Activated naive CD4-positive, alpha-beta T cell (primary cell): ENCODE measurements around the gene KIRREL1.

Experiments used
- DNase-seq, 4 experiments: peaks; one replicate each; lab custom pipeline; 2025; lab: John Stamatoyannopoulos, UW

The KIRREL1 gene

GRCh38 chr1:158146739-158147138 lies 153.3 kb downstream of the KIRREL1 start:
- no peak for DNase-seq

GRCh38 chr1:158147401-158147800 lies 154.0 kb downstream of the KIRREL1 start:
- DNase-seq = no peak

- DNase-seq = no peak
Measured at GRCh38 chr1:158147869-158148268, 154.4 kb downstream of the KIRREL1 start.

- no peak for DNase-seq
Measured at GRCh38 chr1:158148468-158148867, 155.0 kb downstream of the KIRREL1 start.

- DNase-seq = no peak
Measured at GRCh38 chr1:158149175-158149574, 155.7 kb downstream of the KIRREL1 start.
